DOHH2 (cell line): ENCODE measurements around the gene CHRM4.

Source experiments
- H3F3A ChIP-seq: fragments of 200-600 bp; sonication (generic), shearing (Covaris generic); 2 replicates; pipeline ENCODE4 v1.6.0; 2016; ENCODE audit warnings: antibody characterized with exemption, mild to moderate bottlenecking; ENCODE audit not compliant: control insufficient read depth, insufficient read depth
- H3K27ac ChIP-seq: fragments of 200-600 bp; sonication (generic); 2 replicates; pipeline ENCODE4 v1.5.1; 2014; ENCODE audit warnings: low read depth, mild to moderate bottlenecking, low read length, moderate library complexity
- H3K27me3 ChIP-seq: fragments of 200-600 bp; sonication (generic); 2 replicates; pipeline ENCODE4 v1.6.1; 2014; ENCODE audit warnings: mild to moderate bottlenecking, low read length, mixed read lengths; ENCODE audit not compliant: control insufficient read depth
- H3K36me3 ChIP-seq: fragments of 200-600 bp; sonication (generic); 2 replicates; pipeline ENCODE4 v1.6.1; 2014; ENCODE audit warnings: mild to moderate bottlenecking, low read length, moderate library complexity, mixed read lengths; ENCODE audit not compliant: control insufficient read depth
- H3K4me1 ChIP-seq: fragments of 200-600 bp; sonication (generic); 2 replicates; pipeline ENCODE4 v1.6.1; 2014; ENCODE audit warnings: mild to moderate bottlenecking, low read length, mixed read lengths; ENCODE audit not compliant: control insufficient read depth
- H3K4me2 ChIP-seq: fragments of 200-600 bp; sonication (generic); 2 replicates; pipeline ENCODE4 v1.6.0; 2014; ENCODE audit warnings: mild to moderate bottlenecking, low read length, moderate library complexity
- H3K4me3 ChIP-seq: fragments of 200-600 bp; sonication (generic); 2 replicates; pipeline ENCODE4 v1.5.1; 2014; ENCODE audit warnings: mild to moderate bottlenecking, low read length, mixed read lengths
- H3K79me2 ChIP-seq: fragments of 200-600 bp; sonication (generic); 2 replicates; pipeline ENCODE4 v1.6.1; 2014; ENCODE audit warnings: mild to moderate bottlenecking, low read length, mixed read lengths; ENCODE audit not compliant: control insufficient read depth
- H3K9me2 ChIP-seq: fragments of 200-600 bp; sonication (generic); replicated peaks from 2 replicates; pipeline ENCODE4 v1.6.1; 2014; ENCODE audit warnings: mild to moderate bottlenecking, low read length, mixed read lengths; ENCODE audit not compliant: control insufficient read depth
- H3K9me3 ChIP-seq: fragments of 200-600 bp; sonication (generic); 2 replicates; pipeline ENCODE4 v1.6.1; 2014; ENCODE audit warnings: antibody characterized with exemption, low read length, mixed read lengths; ENCODE audit not compliant: control insufficient read depth, insufficient read depth
- H4K20me1 ChIP-seq: fragments of 200-600 bp; sonication (generic); 2 replicates; pipeline ENCODE4 v1.6.0; 2014; ENCODE audit warnings: low read depth, mild to moderate bottlenecking, antibody characterized with exemption, low read length, moderate library complexity; ENCODE audit not compliant: control insufficient read depth, insufficient read depth
- EZH2phosphoT487 ChIP-seq: fragments of 200-600 bp; sonication (generic); IDR thresholded peaks from 2 replicates; pipeline ENCODE4 v1.6.1; 2017; ENCODE audit warnings: borderline replicate concordance, mild to moderate bottlenecking, antibody characterized with exemption, low read length, moderate library complexity, mixed read lengths
- TF ChIP-seq, protein P1 (sequence below): fragments of 200-600 bp; sonication (generic); IDR thresholded peaks from one replicate; pipeline ENCODE4 v1.5.1; 2014; ENCODE audit warnings: antibody characterized with exemption, mild to moderate bottlenecking, low read depth, low read length; ENCODE audit not compliant: poor library complexity, severe bottlenecking

Gene CHRM4

DNA sequence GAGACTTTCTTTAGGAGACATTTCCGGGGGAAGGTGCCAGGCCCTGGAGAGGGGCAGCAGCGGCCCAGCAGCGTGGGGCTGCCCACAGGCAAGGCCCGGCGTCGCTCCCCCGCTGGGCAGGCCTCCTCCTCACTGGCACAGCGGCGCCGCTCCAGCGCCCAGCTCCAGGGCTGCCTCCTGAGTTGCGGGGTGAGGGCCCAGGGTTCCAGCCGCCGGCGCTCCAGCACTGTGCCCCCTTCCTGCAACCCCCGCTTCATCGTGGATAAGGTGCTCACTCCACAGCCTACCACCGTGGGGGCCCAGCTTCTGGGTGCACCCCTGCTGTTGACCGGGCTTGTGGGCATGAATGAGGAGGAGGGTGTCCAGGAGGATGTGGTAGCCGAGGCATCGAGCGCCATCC, 25.3 kb downstream of the CHRM4 start:
- Histone ChIP-seq H3K4me3 (no peak overlapping the region), H3K36me3 (peaks cover 25% of the 10 kb centered on the region), H3K27me3 (no peaks in the 10 kb centered on the region), H3K79me2 (peaks cover 33% of the 10 kb centered on the region), H3K9me3 (no peaks in the 10 kb centered on the region), H3K4me1 (peaks cover 24% of the 10 kb centered on the region), H3K9me2 (no peaks in the 10 kb centered on the region), H3F3A (no peaks in the 10 kb centered on the region), H4K20me1 (peaks cover 6% of the 10 kb centered on the region; the same call in 1 of the 2 replicates), H3K27ac (no peak overlapping the region), H3K4me2 (no peak overlapping the region)
- TF ChIP-seq EZH2phosphoT487: no peak
- TF ChIP-seq, protein P1, sequence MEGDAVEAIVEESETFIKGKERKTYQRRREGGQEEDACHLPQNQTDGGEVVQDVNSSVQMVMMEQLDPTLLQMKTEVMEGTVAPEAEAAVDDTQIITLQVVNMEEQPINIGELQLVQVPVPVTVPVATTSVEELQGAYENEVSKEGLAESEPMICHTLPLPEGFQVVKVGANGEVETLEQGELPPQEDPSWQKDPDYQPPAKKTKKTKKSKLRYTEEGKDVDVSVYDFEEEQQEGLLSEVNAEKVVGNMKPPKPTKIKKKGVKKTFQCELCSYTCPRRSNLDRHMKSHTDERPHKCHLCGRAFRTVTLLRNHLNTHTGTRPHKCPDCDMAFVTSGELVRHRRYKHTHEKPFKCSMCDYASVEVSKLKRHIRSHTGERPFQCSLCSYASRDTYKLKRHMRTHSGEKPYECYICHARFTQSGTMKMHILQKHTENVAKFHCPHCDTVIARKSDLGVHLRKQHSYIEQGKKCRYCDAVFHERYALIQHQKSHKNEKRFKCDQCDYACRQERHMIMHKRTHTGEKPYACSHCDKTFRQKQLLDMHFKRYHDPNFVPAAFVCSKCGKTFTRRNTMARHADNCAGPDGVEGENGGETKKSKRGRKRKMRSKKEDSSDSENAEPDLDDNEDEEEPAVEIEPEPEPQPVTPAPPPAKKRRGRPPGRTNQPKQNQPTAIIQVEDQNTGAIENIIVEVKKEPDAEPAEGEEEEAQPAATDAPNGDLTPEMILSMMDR: no peak

DNA sequence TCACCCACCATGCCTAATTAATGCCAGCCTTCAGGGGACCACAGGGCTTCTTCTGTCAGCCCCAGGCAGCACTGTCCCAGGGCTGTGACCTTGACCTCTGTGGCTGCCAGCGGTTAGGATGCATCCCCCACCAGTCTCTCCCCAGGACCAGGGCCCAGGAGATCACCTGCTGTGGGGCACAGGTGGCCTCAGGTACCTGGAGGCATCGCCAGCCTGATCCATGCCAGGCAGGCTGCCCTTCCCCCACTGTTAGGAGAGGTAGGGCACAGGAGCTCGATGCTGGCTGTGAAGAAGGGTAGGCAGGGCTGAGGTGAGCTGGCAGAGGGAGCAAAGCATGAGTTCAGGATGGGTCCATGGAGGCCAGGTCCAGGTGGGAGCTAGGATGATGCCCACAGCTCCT, 26.8 kb downstream of the CHRM4 start:
- Histone ChIP-seq H3K79me2 (peaks cover 40% of the 10 kb centered on the region), H3K9me3 (no peaks in the 10 kb centered on the region), H4K20me1 (peaks cover 6% of the 10 kb centered on the region; the same call in 1 of the 2 replicates), H3K9me2 (no peaks in the 10 kb centered on the region), H3K4me3 (no peak overlapping the region), H3K27ac (no peak overlapping the region), H3K36me3 (peaks cover 20% of the 10 kb centered on the region), H3K27me3 (no peaks in the 10 kb centered on the region), H3K4me2 (no peak overlapping the region), H3F3A (peaks cover 5% of the 10 kb centered on the region), H3K4me1 (peaks cover 31% of the 10 kb centered on the region)
- TF ChIP-seq, protein P1: no peak
- TF ChIP-seq EZH2phosphoT487: no peak

DNA sequence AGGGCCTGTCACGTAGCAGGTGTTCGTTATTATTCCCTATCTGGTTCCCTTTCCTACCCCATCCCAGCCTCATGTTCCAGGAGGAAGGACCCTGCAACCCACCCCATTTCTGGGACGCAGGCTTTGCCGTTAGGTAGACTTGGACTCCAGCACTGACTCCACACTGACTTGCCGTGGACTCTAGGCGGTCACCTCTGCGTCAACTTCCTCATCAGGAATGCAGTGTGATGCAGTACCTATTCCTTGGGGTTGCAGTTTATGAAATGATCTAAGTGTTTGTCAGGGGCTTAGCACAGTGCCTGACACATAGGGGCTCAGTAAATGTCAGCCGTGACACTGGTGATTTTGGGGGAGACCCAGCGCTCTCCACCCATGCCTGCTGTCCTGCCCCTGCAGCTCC, 27.5 kb downstream of the CHRM4 start:
- peaks cover 40% of the 10 kb centered on the region for H3K79me2 ChIP-seq

More for the DNA sequence above, 27.5 kb downstream of the CHRM4 start:
- peaks cover 28% of the 10 kb centered on the region for H3K4me1 ChIP-seq
- H3K27ac ChIP-seq: no peak overlapping the region
- H3K36me3 ChIP-seq: peaks cover 13% of the 10 kb centered on the region
- peaks cover 8% of the 10 kb centered on the region for H3F3A ChIP-seq
- no peak overlapping the region for H3K4me3 ChIP-seq
- peaks cover 6% of the 10 kb centered on the region; the same call in 1 of the 2 replicates for H4K20me1 ChIP-seq
- no peaks in the 10 kb centered on the region for H3K27me3 ChIP-seq
- TF ChIP-seq EZH2phosphoT487: no peak
- TF ChIP-seq, protein P1: no peak
- no peak overlapping the region for H3K4me2 ChIP-seq
- no peaks in the 10 kb centered on the region for H3K9me3 ChIP-seq
- no peaks in the 10 kb centered on the region for H3K9me2 ChIP-seq
